ENCODE results near the gene LTC4S. TPM values are rescaled to one million over a fixed set of nuclear protein-coding genes. Genes with fewer than 3 reads are reported as not detected.
A peak's percentile ranks its signal among the peaks of the same experiment; 100 is the strongest.

LTC4S gene
- total RNA-seq, 1 donor from 2014 or later, result 10.9 TPM

DNA sequence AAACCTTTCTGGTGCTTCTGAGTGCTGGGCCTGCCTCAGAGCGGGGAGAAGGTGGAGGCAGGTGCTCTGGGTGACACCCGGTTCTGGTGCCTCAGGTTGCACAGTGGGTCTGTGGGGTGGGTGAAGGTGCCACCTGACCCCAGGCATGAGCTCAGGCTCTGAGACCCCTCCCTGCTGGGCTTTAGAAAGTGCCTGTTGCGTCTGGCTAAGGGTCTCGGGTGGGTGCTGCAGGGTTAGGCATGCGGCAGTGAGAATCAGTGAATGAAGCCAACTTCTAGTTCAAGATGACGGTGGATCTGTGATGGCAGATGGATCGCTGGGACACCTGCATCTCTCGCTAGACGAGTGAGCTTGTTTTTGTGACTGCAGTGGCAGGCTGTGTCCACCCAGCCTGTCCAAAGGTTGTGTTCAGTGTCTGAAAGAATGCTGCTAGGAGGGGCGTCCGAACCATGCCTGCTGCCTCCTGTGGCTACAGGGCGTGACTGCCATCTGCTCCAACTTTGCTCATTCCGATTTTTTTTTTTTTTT lies 31.9 kb downstream of the LTC4S start:
- Histone ChIP-seq H3K27ac (replicated peaks) (peak overlapping the region; percentile 21), H3K36me3 (peaks cover 90% of the 10 kb centered on the region), H3K4me3 (no peak overlapping the region), H3K9me3 (replicated peaks) (no peaks in the 10 kb centered on the region), H3K27me3 (ENCODE audit: low read depth) (no peaks in the 10 kb centered on the region), H3K4me1 (peaks cover 95% of the 10 kb centered on the region)
- no peak for DNase-seq
- TF ChIP-seq, protein P1, sequence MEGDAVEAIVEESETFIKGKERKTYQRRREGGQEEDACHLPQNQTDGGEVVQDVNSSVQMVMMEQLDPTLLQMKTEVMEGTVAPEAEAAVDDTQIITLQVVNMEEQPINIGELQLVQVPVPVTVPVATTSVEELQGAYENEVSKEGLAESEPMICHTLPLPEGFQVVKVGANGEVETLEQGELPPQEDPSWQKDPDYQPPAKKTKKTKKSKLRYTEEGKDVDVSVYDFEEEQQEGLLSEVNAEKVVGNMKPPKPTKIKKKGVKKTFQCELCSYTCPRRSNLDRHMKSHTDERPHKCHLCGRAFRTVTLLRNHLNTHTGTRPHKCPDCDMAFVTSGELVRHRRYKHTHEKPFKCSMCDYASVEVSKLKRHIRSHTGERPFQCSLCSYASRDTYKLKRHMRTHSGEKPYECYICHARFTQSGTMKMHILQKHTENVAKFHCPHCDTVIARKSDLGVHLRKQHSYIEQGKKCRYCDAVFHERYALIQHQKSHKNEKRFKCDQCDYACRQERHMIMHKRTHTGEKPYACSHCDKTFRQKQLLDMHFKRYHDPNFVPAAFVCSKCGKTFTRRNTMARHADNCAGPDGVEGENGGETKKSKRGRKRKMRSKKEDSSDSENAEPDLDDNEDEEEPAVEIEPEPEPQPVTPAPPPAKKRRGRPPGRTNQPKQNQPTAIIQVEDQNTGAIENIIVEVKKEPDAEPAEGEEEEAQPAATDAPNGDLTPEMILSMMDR (IDR thresholded peaks at IDR 0.05; ENCODE audit: borderline replicate concordance), result no peak
- intact Hi-C loops (cut with micrococcal nuclease), result no loop called here

- H3K9me3 ChIP-seq (replicated peaks), result no peaks in the 10 kb centered on the region
- H3K27me3 ChIP-seq (ENCODE audit: low read depth), result no peaks in the 10 kb centered on the region
- no peak for DNase-seq
- peaks cover 100% of the 10 kb centered on the region for H3K36me3 ChIP-seq
- H3K4me1 ChIP-seq, result peaks cover 97% of the 10 kb centered on the region
- TF ChIP-seq, protein P1 (IDR thresholded peaks at IDR 0.05; ENCODE audit: borderline replicate concordance), result no peak
- H3K4me3 ChIP-seq, result no peak overlapping the region
- H3K27ac ChIP-seq (replicated peaks), result peak overlapping the region; percentile 30
- intact Hi-C loops (cut with micrococcal nuclease), result no loop called here
These were observed 33.9 kb downstream of the LTC4S start for GRCh38 chr5:179827680-179828079.

GRCh38 chr5:179828756-179829421 lies 35.1 kb downstream of the LTC4S start:
- Histone ChIP-seq H3K9me3 (replicated peaks) (no peaks in the 10 kb centered on the region), H3K4me3 (no peak overlapping the region), H3K4me1 (peaks cover 97% of the 10 kb centered on the region), H3K36me3 (peaks cover 100% of the 10 kb centered on the region), H3K27me3 (ENCODE audit: low read depth) (no peaks in the 10 kb centered on the region), H3K27ac (replicated peaks) (no peak overlapping the region)
- DNase-seq, result no peak
- TF ChIP-seq, protein P1 (IDR thresholded peaks at IDR 0.05; ENCODE audit: borderline replicate concordance), result no peak
- intact Hi-C loops (cut with micrococcal nuclease), result no loop called here

- DNase-seq, result no peak
- Histone ChIP-seq H3K9me3 (replicated peaks) (no peaks in the 10 kb centered on the region), H3K27me3 (ENCODE audit: low read depth) (no peaks in the 10 kb centered on the region), H3K4me1 (peaks cover 88% of the 10 kb centered on the region), H3K27ac (replicated peaks) (no peak overlapping the region), H3K36me3 (peaks cover 94% of the 10 kb centered on the region), H3K4me3 (no peak overlapping the region)
- TF ChIP-seq, protein P1 (IDR thresholded peaks at IDR 0.05; ENCODE audit: borderline replicate concordance), result no peak
- intact Hi-C loops (cut with micrococcal nuclease), result no loop called here
These were observed 36.1 kb downstream of the LTC4S start for GRCh38 chr5:179829732-179830435.

DNA sequence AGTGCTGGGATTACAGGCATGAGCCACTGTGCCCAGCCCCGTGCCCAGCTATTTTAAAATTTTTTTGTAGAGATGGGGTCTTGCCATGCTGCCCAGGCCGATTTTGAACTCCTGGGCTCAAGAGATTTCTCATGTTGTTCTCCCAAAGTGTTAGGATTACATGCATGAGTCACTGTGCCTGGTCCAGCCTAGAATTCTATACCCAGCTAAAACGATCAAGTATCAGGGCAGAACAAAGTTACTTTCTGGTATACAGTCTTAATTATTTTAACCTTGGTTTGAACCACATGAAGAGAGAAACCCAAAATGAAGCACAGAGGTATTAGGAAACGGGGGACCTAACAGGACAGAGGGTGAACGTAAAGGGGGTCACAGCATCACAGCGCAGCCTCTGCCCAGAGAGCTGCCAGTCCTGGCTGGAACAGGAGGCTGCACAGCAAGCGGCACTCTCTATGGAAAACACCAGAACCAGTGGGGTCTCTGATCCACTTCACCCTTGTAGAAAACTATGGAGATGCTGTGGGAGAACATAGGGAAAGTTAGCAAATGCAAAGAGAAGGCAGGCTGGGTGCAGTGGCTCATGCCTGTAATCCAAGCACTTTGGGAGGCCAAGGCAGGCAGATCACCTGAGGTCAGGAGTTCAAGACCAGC lies 37.2 kb downstream of the LTC4S start:
- intact Hi-C loops (cut with micrococcal nuclease), result no loop called here
- Histone ChIP-seq H3K4me1 (peaks cover 78% of the 10 kb centered on the region), H3K36me3 (peaks cover 91% of the 10 kb centered on the region), H3K4me3 (no peak overlapping the region), H3K27me3 (ENCODE audit: low read depth) (no peaks in the 10 kb centered on the region), H3K27ac (replicated peaks) (no peak overlapping the region), H3K9me3 (replicated peaks) (no peaks in the 10 kb centered on the region)
- DNase-seq, result no peak
- TF ChIP-seq, protein P1 (IDR thresholded peaks at IDR 0.05; ENCODE audit: borderline replicate concordance), result no peak
